ENCODE measurements around the gene PDE10A. TPM values are rescaled to one million over a fixed set of nuclear protein-coding genes. Genes with fewer than 3 reads are reported as not detected.

The PDE10A gene
- total RNA-seq, 4 donors from 2014 or later: 2.7 to 8.8 (median 7.0) TPM

GRCh38 chr6:165325609-165326008 is 337.4 kb downstream of the PDE10A start:
- TF ChIP-seq, protein P1, sequence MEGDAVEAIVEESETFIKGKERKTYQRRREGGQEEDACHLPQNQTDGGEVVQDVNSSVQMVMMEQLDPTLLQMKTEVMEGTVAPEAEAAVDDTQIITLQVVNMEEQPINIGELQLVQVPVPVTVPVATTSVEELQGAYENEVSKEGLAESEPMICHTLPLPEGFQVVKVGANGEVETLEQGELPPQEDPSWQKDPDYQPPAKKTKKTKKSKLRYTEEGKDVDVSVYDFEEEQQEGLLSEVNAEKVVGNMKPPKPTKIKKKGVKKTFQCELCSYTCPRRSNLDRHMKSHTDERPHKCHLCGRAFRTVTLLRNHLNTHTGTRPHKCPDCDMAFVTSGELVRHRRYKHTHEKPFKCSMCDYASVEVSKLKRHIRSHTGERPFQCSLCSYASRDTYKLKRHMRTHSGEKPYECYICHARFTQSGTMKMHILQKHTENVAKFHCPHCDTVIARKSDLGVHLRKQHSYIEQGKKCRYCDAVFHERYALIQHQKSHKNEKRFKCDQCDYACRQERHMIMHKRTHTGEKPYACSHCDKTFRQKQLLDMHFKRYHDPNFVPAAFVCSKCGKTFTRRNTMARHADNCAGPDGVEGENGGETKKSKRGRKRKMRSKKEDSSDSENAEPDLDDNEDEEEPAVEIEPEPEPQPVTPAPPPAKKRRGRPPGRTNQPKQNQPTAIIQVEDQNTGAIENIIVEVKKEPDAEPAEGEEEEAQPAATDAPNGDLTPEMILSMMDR (IDR thresholded peaks at IDR 0.05; ENCODE audit: low read depth): no peak

GRCh38 chr6:165321555-165322145 is 341.4 kb downstream of the PDE10A start:
- TF ChIP-seq, protein P1 (IDR thresholded peaks at IDR 0.05; ENCODE audit: low read depth): no peak

DNA sequence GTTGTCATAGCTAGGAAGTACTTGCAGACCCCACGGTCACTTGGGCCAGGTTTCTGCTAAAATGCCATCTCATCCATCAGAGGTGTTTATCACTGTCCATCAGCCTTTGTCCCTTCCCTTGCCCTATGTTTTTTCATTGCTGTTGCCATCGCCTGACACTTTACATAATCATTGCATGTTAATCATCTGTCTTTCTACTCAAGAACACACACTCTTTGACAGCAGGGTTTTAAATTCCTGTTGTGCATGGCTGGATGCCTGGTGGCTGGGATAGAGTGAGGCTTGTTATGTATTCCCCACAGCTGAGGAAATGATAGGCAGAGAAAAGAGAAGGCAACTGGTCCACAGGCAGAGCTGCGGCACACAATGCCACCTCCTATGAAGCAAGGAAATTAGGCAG is 341.9 kb downstream of the PDE10A start:
- TF ChIP-seq, protein P1 (IDR thresholded peaks at IDR 0.05; ENCODE audit: low read depth): no peak

- TF ChIP-seq, protein P1 (IDR thresholded peaks at IDR 0.05; ENCODE audit: low read depth): no peak
Measured at GRCh38 chr6:165317723-165318122, 345.3 kb downstream of the PDE10A start.

DNA sequence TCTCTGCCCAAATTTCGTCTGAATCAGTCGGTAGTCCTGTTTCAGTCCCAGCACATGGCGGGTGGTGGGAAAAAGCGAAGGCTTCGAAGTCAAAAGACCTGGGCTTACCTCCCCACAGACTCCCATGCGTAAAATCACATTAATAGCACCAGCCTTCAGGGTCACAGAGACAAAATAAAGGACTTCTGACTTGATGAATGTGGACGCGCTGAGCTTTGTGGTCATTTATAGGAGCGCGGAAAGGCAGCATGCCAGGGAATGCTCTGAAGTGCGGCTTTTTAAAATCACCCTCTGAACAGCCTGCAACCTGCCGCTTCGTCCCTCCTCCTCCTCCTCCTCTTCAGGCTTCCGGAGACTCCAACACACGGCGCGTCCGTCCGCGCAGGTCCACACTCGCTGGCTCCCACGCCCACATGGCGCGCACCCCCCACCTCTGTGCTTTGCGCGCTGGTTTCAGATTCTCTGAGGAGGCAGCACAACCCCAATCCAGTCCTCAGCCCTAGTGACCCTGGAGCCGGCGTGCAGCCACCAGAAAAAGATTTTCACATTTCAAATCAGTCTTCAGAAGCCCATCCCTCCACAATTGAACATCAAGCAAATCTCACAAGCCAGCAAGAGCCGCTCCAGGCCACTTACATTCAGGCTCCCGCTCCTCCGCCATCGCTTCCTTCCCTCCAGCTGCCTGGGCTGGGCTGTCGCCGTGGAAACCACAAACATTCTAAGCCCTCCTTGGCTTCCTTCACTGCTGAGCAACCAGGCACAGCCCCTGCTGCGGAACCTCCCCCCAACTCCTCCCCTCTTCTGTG is 353.9 kb downstream of the PDE10A start, which contains the start of gene C6orf118:
C6orf118 (minus strand) TSS at position 680 of the 806 bp plus-strand sequence; CDS start at position 661, 19 bp downstream.
- TF ChIP-seq, protein P1 (IDR thresholded peaks at IDR 0.05; ENCODE audit: low read depth): no peak

- TF ChIP-seq, protein P1 (IDR thresholded peaks at IDR 0.05; ENCODE audit: low read depth): no peak
Measured at GRCh38 chr6:165306955-165307354, 356.1 kb downstream of the PDE10A start.

Measured in subcutaneous adipose tissue (tissue), 4 donors.